ENCODE data around the gene FGB.

Gene FGB

DNA sequence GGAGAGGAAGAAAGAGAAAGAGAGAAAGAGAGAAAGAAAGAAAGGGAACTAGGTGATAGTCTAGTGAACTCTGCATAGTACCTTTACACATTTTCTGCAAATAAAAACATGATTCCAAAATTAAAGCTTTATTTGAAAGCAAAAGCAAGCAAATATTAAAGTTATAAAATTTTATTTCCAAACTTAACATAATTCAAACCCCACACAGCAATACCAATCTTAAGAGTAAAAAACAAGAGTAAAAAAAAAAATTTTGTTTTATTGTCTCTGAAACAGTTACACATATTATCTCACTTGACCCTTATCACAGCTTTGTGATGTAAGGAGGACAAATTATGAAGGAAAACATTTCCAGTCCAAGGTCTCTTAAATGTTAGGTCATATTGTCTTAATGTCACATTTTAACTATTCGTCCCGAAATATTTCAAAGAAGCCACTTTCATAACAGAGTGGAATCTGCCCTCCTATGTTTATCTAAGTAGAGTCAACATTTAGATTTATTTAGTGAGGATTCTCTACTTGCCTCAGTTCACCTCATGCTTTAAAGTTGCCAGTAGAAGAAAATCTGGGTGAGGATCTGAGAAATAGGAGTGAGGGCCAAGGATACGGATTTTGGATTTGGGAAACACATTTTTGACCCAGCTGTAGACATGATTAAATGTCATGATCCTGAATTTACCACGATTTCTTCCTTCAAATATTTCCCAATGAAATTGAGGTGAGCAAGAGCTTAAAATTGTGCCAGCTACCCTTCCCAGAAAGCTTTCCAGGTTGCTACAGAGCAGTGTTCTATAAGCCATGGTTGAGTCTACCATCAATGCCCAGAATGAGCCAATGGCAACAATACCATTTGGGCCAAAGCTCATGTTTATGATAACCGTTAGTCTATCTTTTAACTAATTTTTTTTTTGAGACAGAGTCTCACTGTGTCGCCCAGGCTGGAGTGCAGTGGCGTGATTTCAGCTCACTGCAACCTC, 35.3 kb downstream of the FGB start:
- DNase-seq: no peak

DNA sequence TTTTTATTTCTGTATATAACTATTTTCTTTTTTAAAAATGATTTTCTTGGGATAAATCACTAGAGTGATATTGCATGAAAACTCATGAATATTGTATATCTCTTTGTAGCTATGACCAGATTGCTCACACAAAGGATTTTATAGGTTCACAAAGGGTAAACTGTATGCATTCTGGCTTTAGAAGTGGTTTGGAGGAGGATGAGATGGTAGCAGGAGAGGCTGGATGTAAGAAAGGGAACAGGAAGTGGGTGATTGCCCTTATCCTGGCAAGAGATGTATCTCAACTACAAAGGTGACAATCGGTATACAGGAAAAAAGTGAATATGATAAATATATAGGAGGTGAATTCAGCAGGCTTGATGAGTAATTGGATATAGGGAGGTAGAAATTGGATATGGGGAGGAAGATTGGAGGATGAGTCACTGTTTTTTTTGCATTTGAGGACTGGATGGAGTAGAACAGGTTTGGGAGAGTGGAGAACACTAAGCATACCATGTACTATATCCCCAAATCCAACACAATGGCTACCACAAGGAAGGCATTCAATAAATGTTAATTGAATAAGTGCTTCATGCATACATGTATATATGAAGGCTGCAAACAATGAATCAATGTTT, 39.7 kb downstream of the FGB start:
- no peak for DNase-seq

DNA sequence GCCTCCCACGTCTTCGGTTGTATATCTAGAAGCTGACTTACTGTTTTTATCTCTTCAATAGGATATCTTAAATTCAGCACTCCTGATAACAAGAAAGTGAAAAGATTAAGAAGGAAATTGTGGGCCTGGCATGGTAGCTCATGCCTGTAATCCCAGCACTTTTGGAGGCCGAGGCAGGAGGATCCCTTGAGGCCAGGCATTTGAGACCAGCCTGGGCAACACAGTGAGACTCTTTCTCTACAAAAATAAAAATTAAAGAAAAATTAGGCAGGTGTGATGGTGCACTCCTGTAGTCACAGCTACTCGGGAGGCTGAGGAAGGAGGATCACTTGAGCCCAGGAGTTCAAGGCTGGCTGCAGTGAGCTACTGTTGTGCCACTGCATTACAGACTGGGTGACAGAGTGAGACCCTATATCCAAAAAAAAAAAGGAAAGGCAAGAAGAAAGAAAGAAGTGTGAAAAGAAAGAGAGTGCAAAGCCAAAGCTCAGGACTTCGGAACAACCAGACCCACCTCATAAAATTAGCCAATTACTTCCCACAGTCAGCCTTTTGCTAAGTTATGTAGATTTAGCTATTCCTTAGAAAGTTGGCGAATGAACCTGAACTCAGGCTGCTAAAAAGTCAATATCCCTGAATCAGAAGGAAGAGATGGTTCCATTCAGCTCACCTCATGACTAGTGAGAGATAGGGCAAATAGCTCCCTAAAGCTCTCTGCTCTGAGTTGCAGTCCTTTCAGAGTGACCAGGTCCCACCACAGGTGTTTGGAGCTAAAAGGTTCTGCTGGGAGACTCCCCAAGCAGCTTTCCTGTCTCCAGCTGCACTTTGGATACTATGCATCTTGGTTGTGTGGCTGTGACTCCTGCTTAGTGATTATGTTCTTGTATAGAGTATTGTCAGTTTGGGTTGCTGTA, 40.5 kb downstream of the FGB start:
- no peak for DNase-seq

DNA sequence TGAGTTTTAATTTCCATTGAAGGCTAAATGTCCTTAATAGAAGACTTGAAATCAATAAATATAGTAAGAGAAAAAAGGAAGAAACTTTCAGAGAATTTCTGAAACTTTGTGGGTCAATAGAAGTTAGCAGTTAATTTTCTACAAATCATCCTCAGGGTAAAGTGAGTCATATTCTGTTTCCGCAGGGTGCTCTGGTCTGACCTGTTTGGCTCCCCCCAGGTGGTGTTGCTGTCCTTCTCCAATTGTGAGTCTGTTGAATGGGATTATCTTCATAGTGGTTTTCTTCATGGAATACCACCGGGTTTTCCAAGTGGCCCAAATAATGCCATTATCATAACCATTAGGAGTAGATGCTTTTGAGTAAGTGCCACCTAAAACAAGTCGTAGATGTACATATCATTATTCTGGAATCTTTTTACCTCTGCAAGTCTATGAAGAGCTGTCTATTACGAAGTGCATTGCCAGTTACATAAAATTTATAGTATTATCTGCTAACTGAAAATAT, 41.9 kb downstream of the FGB start:
- no peak for DNase-seq

DNA sequence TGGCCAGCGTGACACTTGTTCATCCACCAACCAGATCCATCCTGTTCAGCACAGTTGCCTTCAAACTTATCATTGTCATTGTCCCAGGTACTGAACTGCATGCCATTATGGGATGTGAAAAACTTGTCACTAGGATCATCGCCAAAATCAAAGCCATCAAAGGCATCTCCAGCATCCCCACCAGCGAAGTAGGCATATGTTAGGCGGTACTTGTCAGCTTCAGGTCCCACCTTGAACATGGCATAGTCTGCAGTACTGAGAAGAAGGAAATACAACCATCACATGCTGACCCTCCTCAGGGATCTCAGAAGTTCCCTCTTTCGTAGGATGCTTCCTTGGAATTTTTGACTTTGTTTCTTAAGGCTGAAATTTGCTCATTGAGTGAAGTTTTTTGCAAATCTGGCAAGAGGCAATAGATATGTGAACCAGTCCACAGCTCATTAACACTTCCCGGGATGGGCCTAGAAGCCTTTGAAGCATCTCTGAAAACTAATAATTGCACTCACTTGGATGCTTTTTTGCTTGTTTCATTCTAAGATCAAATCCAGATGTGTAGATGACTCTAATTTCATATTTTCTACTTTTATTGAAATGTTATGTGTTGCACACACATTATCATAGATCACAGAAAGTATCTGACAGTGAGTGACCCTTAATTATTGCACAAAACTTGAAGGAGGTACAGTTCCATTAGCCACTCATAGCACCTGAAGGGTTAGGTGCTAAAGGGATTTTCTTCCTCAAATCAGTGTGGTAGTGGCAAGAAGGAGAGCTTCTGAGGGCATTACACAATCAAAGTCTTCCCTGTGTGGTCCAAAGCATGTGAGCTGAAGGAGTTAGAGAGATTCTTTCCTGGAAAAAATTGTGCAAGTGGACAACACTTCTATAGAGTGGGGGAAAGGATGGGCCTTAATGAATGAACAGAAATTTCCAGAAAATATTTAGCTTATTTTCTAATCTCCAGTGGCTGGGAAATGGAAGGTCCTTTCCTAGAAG, 44.2 kb downstream of the FGB start:
- no peak for DNase-seq

DNA sequence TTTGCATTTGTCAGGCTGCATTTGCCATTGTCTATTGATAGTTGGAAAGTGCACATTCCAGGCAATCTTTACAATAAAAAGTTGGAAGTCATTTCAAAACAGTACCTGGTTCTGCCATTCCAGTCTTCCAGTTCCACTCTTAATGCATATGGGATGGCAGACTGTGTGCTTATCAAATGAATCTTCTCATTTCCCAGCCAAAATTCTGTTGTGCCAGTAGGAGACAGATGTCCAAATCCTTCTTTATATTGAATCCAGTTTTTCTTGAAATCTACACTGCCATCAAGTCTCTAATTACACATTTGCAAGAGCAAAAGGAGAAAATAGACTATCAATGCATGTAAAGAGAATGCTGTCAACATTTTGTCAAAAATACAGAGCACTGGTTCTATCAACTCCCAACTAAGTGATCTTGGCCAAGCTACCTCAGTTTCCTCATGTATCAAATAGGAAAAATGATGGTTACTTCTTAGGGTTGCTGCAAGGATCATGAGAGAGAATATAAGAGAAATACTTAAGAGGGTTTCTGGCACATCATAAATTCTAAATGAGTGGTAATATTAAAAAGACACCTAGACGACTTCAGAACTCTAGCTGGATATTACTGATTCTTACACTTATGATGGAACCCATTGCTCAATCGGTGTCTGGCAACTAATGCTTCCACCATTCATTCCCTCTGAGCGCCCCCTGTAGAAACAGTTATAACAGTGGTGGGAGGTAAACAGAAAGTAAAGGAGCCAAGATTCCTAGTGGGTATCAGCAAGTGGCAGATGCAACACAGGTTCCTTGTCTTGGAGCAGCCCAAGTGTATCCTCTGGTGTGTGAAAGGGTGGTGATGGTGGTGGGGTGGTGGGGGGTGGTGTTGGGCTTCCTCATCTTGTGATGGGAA, 45.8 kb downstream of the FGB start:
- DNase-seq: no peak

DNA sequence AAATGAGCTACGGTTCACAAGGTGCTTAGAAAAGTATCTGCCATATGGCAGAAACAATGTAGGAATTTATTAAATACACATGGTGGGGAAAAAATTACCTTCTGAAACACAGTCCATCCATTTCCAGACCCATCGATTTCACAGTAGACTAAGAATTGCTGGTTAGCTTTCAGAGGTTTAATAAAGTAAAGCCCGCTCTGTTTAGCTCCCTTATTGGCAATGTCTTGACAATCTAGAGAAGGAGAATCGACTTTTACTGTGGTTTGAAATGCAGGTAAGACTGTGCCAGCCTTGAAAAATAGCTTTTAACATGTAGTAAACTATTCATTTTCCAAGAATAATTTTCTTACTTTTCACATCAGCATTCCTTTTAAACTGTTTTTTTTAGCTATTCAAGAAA, 46.7 kb downstream of the FGB start:
- DNase-seq: no peak

DNA sequence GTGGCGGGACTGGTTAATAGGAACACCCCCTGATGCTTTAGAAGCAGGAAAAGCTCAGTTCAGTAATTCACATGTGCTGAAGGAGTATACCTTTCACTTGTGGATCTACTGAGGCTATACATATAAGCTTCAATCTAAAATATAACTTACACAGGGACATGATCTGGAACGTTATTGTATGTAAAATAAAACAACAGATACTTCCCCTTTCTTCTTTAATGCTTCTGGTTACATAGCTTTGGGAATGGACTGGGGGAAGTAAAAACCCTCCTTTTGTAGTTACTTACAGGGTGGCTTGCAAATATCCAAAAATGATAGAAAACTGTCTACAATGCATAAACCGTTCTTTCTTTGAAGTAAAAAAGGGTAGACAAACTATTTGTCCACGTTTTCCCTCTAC, 47.8 kb downstream of the FGB start:
- no peak for DNase-seq

DNA sequence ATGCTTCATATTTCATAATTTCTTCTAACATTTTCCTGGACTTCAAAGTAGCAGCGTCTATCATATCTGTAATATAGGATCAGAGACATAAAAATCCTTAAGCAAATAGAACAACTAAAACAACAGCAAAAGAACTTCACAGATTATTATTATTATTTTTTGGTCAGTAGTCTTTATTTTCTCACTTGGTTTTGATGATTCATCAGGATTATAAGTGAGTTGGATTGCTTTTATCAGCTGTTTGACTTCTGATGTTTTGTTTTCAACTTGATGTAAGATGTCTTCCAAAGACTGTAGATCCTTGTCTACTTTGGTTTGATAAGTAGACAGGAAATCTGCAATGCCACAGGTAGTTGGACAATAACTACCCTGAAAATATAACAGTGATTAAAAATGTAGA, 49.0 kb downstream of the FGB start:
- no peak for DNase-seq

DNA sequence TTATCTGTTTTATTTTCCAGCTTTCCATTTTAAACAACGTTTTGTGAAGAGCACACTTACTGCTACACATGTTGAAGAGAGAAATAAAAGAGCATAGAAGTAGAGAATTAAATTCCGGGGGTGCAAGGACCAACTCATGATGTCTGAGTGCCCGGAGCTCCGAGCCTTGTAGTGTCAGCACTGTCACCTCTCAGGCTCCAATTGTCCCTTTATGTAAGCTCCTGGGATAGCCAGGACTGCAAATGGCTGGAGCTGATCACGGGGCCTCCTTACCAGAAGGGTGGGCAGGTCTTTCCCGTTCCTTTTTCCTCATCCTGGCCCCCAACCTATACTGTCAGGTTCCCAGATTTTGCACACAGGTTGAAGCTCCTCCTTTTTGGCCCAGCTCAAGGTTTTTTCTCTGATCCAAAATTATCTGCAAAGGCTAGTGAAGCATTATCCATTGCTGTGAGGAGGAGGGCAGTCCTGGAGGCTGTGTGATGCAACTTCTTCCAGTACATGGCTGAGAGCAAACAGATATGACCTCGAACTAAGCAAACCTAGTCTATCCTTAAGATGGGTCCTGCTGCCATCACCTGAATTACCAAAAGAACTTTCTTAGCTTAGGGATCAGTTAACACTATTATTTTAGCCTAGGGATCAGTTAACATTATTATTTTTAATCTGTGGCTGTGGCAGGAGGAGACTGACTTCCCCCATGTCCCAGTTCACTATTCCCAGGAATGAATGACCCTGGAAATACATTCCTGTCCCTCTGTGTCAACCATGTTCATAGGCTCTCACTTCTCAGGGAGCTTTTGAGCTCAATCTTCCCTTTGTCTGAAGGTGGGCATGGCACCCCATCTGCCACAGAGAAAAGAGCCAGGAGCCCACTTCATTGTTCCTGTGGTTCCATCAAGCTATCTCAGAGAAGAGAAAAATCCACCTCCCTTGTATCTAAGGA, 49.9 kb downstream of the FGB start, which contains the start of gene FGG:
Gene FGG, minus strand, starts transcription at position 185 of the 943 bp plus-strand sequence. Its CDS starts 47 bp downstream, at position 138.
- DNase-seq: no peak

DNA sequence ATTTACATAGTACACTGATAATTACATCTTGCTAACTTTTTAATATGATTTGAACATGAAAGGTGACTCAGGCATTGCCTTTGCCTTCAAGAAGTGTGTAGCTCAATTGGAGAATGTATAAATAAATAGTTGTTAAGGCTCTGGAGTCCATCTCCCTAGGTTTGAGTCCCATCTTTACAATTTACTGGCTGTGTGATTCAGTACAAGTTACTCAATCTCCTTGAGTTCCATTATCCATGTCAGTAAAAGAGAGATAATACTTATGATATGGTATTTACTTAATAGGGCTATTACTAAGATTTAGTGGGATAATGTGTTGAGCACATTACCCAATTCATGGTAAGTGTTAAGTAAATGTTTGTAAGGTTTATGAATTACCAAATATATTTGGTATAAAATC, 51.5 kb downstream of the FGB start:
- no peak for DNase-seq

DNA sequence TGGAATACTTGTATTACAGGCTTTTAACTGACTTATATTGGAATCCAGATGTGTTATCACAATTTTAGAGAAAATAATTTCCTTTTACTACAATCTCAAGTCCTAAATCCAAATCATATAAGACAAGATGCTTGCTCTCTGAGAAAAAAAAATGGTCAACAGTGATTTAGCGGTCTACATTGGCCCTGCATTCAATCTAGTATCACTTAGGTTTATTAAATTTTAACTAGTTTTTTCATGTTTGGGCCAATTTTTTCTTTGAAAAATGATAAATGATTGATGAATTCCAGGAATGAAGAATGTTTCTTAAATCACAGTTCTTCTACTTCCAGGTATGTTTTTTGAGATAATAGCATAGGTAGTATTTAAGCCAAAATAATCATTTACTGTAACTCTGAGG, 52.4 kb downstream of the FGB start:
- no peak for DNase-seq

DNA sequence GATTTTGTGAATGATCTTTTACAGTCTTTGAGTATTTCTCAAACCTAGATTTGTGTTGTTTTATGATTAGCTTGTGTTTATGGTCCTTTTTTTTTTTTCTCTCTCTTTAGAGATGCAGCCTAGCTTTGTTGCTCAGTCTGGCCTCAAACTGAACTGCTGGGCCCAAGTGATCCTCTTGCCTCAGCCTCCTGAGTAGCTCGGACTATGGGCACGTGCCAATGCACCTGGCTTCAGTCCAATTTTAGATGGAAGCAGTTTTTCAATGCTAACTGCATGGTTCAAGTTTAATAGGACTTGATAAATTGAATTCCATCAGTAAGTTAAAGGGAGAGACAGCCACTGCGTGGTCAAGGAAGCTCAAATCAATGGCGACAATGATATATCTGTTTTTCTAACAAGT, 53.5 kb downstream of the FGB start:
- no peak for DNase-seq

DNA sequence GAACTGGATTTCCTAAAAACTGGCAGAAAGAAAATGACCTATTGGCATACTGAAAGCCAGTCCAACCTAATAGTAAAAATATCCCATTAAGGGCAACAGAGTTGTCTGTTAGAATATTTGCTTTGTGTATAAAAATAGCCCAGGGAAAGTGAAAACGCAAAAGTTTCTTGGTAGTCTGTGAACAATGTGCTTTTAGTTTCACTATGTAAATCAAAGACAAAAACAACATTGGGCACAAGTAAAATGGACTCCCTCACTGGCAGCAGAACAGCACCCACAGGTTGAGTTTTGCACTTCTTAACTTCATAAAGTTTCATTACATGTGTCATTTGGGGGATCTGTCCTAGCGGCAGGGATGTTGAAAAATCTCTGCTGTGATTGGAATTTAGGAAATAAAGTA, 53.9 kb downstream of the FGB start:
- no peak for DNase-seq

DNA sequence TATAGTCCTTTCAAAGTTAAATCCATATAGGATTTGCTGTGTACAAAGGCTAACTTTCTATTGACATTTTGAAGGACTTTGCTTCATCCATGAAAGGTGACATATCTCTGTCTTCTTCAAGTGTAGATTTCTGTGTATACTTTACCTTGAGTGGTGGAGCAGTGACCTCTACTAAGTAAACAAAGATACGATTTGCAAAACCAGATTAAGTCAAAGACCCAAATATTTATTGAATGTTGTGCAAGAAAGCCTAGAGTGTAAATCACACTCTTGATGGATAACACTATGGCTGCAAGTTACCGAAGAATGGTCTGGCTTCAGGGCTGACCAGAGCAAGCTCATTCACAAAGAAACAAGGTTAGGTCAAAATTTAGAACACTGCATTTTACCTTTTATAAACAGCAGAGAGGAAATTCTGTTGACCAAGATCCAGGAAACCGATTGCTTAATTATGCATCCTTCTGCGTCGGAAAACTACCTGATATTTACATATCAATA, 55.1 kb downstream of the FGB start:
- no peak for DNase-seq

DNA sequence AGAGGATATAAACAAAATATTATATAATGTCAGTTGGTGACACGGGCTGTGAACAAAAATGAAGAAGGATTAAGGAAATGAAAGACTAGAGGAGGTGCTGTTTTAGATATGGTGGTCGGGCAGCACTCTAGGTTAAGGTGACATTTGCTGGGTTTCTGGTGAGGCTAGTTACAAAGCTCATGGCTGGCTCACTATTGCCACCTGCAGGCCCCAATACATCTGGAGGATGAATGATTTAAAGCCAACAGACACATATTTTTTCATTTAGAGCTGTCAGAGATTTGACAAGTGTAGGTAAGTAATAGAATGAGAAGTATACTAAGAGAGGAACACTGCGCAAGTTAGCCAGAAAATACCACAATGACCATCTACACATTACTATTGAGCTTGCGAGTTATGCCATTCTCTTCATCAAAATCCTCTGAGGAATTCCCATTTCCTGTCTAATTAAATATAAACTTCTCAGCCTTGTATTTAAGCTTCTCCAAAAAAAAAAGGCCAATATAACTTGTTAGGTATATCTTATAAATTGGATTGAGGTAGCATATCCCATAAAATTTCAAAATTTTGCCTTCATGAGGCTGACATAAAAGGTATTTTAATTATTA, 56.0 kb downstream of the FGB start:
- no peak for DNase-seq

DNA sequence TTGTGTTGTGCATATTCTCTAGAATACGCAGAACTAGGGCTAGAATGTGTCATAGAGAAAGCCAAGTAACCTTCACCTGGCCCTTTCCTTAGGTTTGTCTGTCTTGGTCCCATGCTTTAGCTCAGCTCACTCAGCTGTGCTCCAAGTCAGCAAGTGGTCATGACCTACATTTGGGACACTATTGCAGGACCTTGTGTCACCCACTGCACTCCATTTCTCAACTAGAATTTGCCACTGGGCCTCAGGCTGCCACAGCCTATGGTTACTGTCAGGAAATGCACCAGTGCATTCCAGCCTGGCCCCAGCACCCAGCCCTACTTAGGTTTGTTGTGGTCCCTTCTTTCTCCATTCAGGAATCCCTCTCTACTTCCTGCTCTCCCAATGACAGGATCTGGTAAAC, 57.3 kb downstream of the FGB start:
- no peak for DNase-seq

Data from SIG-M5 (cell line).